ENCODE results near the gene VWA5B2.

Gene VWA5B2

GRCh38 chr3:184282941-184283340, 53.6 kb downstream of the VWA5B2 start:
- DNase-seq: no peak

- DNase-seq: no peak
Observed at GRCh38 chr3:184283681-184284080, 54.3 kb downstream of the VWA5B2 start.

DNA sequence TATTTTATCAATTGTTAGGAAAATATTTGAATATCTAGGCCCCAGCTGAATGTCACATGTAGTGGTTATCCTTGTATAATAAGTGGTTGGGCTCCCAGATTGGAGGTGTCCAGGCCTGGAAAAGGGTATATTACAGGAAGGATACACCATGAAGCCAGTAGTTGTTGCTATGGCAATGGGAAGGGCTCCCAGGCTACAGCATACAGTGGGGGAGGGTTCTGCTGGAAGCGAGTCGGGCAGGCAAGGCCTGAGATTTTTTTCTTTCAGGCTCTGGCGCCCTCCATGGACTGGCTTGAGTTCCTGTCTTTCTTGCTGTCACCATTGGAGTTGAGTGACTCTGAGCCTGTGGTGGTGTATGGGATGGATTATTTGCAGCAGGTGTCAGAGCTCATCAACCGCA, 55.3 kb downstream of the VWA5B2 start:
- DNase-seq: peak; percentile 67

DNA sequence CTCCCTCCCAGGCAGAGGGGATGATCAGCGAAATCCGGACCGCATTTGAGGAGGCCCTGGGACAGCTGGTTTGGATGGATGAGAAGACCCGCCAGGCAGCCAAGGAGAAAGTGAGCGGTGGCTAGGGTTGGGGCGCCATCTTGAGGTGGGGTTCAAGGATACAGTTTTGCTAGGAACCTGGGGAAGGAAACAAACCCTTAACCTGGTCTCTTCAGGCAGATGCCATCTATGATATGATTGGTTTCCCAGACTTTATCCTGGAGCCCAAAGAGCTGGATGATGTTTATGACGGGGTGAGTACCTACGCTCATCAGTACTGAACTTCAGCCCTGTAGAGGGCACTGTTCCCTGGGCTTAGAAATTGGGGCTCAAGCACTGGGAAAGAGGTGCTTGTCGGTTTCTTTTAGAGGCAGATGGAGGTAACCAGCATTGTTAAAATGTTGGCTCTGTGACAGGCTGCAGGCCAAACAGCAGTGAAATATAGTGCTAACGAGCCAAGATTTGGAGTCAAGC, 60.1 kb downstream of the VWA5B2 start:
- peak; percentile 30 for DNase-seq

GRCh38 chr3:184290331-184290730, 60.9 kb downstream of the VWA5B2 start:
- no peak for DNase-seq

DNA sequence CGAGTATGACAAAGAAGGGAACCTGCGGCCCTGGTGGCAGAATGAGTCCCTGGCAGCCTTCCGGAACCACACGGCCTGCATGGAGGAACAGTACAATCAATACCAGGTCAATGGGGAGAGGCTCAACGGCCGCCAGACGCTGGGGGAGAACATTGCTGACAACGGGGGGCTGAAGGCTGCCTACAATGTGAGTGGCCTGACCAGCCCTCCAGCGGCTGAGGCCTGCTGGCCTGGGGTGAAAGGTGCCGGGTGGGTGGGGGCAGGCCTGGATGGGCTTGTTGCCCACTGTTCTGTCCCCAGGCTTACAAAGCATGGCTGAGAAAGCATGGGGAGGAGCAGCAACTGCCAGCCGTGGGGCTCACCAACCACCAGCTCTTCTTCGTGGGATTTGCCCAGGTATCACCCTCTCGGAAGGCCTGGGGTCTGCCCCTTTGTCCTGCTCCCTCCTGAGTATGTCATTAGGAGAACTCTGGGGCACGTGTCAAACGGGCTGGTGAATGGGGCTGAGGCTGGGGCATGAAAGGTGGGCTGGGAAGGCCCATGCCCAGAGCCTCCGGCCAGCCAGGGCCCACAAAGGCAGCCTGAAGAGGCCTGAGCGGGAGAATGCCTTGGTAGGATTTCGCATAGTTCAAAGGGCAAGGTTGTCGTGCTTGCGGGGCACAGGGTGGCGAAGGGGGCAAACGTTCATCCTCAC, 61.8 kb downstream of the VWA5B2 start:
- DNase-seq: no peak

All from NCI-H1092 (cell line).